Fibroblast of upper back skin (primary cell): ENCODE results near the gene SLC9A9.
"Not testable (repeated sequence)": the region's sequence is repeated elsewhere in the genome, so short reads cannot be mapped to it uniquely, and the experiment has no call there.

Experiments used
- DNase-seq: peaks from one replicate; pipeline ENCODE4 v3.0.0-alpha.2; 2013

Gene SLC9A9

GRCh38 chr3:143847787-143848631, at the start of gene SLC9A9:
Gene SLC9A9, minus strand, starts transcription at chr3:143848468. Its CDS starts 146 bp downstream, at chr3:143848322.
- DNase-seq, result peak; percentile 80

GRCh38 chr3:143897576-143898295, 49.5 kb upstream of the SLC9A9 start:
- peak; percentile 80 for DNase-seq

- DNase-seq, result peak; percentile 12
Measured at GRCh38 chr3:143896486-143896885, 48.2 kb upstream of the SLC9A9 start.

- peak; percentile 23 for DNase-seq
Measured at GRCh38 chr3:143895805-143896204, 47.5 kb upstream of the SLC9A9 start.

GRCh38 chr3:143888846-143889245, 40.6 kb upstream of the SLC9A9 start:
- no peak for DNase-seq

GRCh38 chr3:143888166-143888565, 39.9 kb upstream of the SLC9A9 start:
- no peak for DNase-seq

GRCh38 chr3:143885780-143886427, 37.6 kb upstream of the SLC9A9 start:
- peak; percentile 46 for DNase-seq

GRCh38 chr3:143884861-143885260, 36.6 kb upstream of the SLC9A9 start:
- no peak for DNase-seq

GRCh38 chr3:143883151-143883550, 34.9 kb upstream of the SLC9A9 start:
- no peak for DNase-seq

- DNase-seq, result no peak
Measured at GRCh38 chr3:143881095-143881494, 32.8 kb upstream of the SLC9A9 start.

GRCh38 chr3:143875546-143875945, 27.3 kb upstream of the SLC9A9 start:
- DNase-seq, result no peak

GRCh38 chr3:143873553-143873952, 25.3 kb upstream of the SLC9A9 start:
- DNase-seq, result not testable (repeated sequence)

- DNase-seq, result no peak
Measured at GRCh38 chr3:143865302-143865701, 17.0 kb upstream of the SLC9A9 start.

GRCh38 chr3:143859465-143860203, 11.4 kb upstream of the SLC9A9 start:
- no peak for DNase-seq

GRCh38 chr3:143856252-143856970, 8.1 kb upstream of the SLC9A9 start:
- no peak for DNase-seq

- no peak for DNase-seq
Measured at GRCh38 chr3:143855183-143855582, 6.9 kb upstream of the SLC9A9 start.

- DNase-seq, result no peak
Measured at GRCh38 chr3:143851331-143852017, 3.2 kb upstream of the SLC9A9 start.

GRCh38 chr3:143850877-143851276, 2.6 kb upstream of the SLC9A9 start:
- no peak for DNase-seq

- peak; percentile 89 for DNase-seq
Measured at GRCh38 chr3:143849854-143850549, 1.7 kb upstream of the SLC9A9 start.

GRCh38 chr3:143848704-143849103, 436 bp upstream of the SLC9A9 start:
- no peak for DNase-seq

GRCh38 chr3:143843587-143843986, 4.7 kb downstream of the SLC9A9 start:
- no peak for DNase-seq
